Left ventricle myocardium inferior (tissue), 1 donor: ENCODE results near the gene GPC6. TPM values are rescaled to one million over a fixed set of nuclear protein-coding genes. Genes with fewer than 3 reads are reported as not detected.

Source experiments
- DNase-seq: peaks from one replicate; pipeline ENCODE4 v3.0.0-alpha.2; 2020
- H3K27ac ChIP-seq: fragments of 200-600 bp; replicated peaks from 2 replicates; pipeline ENCODE4 v1.8.0; 2021
- H3K27me3 ChIP-seq: fragments of 200-600 bp; 2 replicates; pipeline ENCODE4 v1.8.0; 2021; ENCODE audit warnings: low read depth
- H3K36me3 ChIP-seq: fragments of 200-600 bp; 2 replicates; pipeline ENCODE4 v1.8.0; 2021
- H3K4me1 ChIP-seq: fragments of 200-600 bp; 2 replicates; pipeline ENCODE4 v1.8.0; 2021
- H3K4me3 ChIP-seq: fragments of 200-600 bp; 2 replicates; pipeline ENCODE4 v1.8.0; 2021; ENCODE audit warnings: mild to moderate bottlenecking, moderate library complexity
- H3K9me3 ChIP-seq: fragments of 200-600 bp; replicated peaks from 2 replicates; pipeline ENCODE4 v1.8.0; 2021
- CTCF ChIP-seq: fragments of 200-600 bp; IDR thresholded peaks from 2 replicates; pipeline ENCODE4 v1.8.0; 2021; ENCODE audit warnings: antibody characterized with exemption, mild to moderate bottlenecking, borderline replicate concordance
- intact Hi-C: fragments of 100-400 bp; cut with micrococcal nuclease; formaldehyde crosslinking; loops from one replicate; pipeline ENCODE4 v1.11.0; 2022
- total RNA-seq: library from RNA; stranded (reverse); fragmentation: NEBNext Ultra II Directional; extraction: Animal tissue kit (Norgen Biotek cat#: 25700); gene quantifications from one replicate; pipeline ENCODE4 v1.2.1, GENCODE V29; 2021
- donor health status: DM: no; HTN: yes; CAD: no; lungs with severe emphysema.

Gene GPC6
- total RNA-seq, 1 donor from 2014 or later: 1.8 TPM

DNA sequence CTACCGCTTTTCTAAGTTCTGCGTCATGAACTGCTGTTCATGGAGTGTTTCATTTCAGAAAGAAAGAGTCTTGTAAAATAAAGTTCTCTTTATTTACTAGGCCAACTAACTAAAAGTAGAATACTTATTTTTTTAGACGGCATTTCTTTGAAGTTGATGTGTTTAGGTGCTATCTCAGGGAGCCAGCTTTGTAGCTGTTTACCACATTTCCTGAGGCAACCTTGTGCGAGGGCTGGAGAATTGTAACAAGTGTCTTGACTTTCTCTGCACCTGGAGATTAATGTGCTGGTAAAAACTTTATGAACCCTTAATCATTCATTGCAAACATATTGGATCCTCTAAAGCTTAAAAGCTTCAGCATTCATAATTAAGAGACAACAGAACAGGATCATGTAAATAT, 229.3 kb downstream of the GPC6 start:
- no peak for DNase-seq
- Histone ChIP-seq H3K4me3 (no peak overlapping the region), H3K27me3 (no peaks in the 10 kb centered on the region), H3K36me3 (no peaks in the 10 kb centered on the region), H3K27ac (no peak overlapping the region), H3K9me3 (no peaks in the 10 kb centered on the region), H3K4me1 (no peaks in the 10 kb centered on the region)
- TF ChIP-seq CTCF: no peak
- intact Hi-C loops: no loop called here

- no peak overlapping the region for H3K4me3 ChIP-seq
- DNase-seq: no peak
- H3K9me3 ChIP-seq: no peaks in the 10 kb centered on the region
- TF ChIP-seq CTCF: no peak
- intact Hi-C loops: no loop called here
- H3K27me3 ChIP-seq: no peaks in the 10 kb centered on the region
- no peaks in the 10 kb centered on the region for H3K4me1 ChIP-seq
- no peak overlapping the region for H3K27ac ChIP-seq
- H3K36me3 ChIP-seq: no peaks in the 10 kb centered on the region
These were observed 233.4 kb downstream of the GPC6 start for GRCh38 chr13:93460005-93460404.

DNA sequence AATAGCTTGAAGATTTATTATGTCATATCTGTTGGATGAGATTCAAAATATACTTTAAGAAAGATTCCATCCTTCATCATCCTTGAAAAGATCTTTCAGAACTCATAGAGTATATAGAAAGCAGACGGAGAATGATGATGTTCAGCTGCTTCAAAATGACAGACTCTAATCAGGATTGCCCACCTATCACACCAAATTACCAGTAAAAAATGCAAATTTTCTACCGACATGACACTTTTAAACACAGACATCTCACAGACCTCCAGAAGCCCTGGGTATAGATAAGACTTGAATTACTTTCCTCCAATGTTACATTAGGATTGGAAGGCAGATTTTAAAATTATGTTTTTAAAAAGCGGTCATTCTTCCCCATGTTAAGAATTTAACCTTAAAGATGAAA, 235.5 kb downstream of the GPC6 start:
- Histone ChIP-seq H3K36me3 (no peaks in the 10 kb centered on the region), H3K27ac (no peak overlapping the region), H3K4me3 (no peak overlapping the region), H3K4me1 (no peaks in the 10 kb centered on the region), H3K27me3 (no peaks in the 10 kb centered on the region), H3K9me3 (no peaks in the 10 kb centered on the region)
- TF ChIP-seq CTCF: no peak
- intact Hi-C loops: no loop called here
- no peak for DNase-seq

- no peak for TF ChIP-seq CTCF
- H3K36me3 ChIP-seq: no peaks in the 10 kb centered on the region
- DNase-seq: no peak
- no peak overlapping the region for H3K4me3 ChIP-seq
- H3K4me1 ChIP-seq: no peaks in the 10 kb centered on the region
- intact Hi-C loops: no loop called here
- no peak overlapping the region for H3K27ac ChIP-seq
- peaks cover 20% of the 10 kb centered on the region for H3K9me3 ChIP-seq
- H3K27me3 ChIP-seq: no peaks in the 10 kb centered on the region
These were observed 240.0 kb downstream of the GPC6 start for GRCh38 chr13:93466502-93467036.

GRCh38 chr13:93467175-93467574, 240.6 kb downstream of the GPC6 start:
- no peak overlapping the region for H3K27ac ChIP-seq
- no peak overlapping the region for H3K4me3 ChIP-seq
- peaks cover 23% of the 10 kb centered on the region for H3K9me3 ChIP-seq
- intact Hi-C loops: no loop called here
- no peaks in the 10 kb centered on the region for H3K36me3 ChIP-seq
- TF ChIP-seq CTCF: no peak
- no peaks in the 10 kb centered on the region for H3K27me3 ChIP-seq
- DNase-seq: no peak
- no peaks in the 10 kb centered on the region for H3K4me1 ChIP-seq

DNA sequence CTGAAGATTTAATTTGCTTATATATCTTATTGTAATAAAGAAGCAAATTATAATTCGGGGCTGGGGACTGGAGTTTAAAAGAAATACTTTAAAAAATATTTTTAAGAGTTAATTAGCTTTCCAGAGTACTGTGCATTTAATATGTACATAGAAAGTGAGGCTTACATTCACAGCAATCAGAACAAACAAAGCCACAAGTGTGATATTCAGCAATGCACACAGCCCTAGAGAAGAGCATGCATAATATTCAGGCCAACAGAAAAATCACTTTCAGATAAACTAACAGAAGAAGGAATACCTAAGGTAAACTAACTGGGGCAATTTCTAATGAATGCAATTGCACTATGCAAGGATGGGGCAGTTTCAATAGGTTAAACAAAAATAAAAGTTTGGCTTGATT, 241.8 kb downstream of the GPC6 start:
- peaks cover 25% of the 10 kb centered on the region for H3K9me3 ChIP-seq
- intact Hi-C loops: no loop called here
- H3K4me3 ChIP-seq: no peak overlapping the region
- no peak for TF ChIP-seq CTCF
- no peaks in the 10 kb centered on the region for H3K4me1 ChIP-seq
- H3K27me3 ChIP-seq: no peaks in the 10 kb centered on the region
- H3K27ac ChIP-seq: no peak overlapping the region
- no peaks in the 10 kb centered on the region for H3K36me3 ChIP-seq
- DNase-seq: no peak
